Measurements from ENCODE around the gene NMNAT1.
"Not testable (repeated sequence)": the region's sequence is repeated elsewhere in the genome, so short reads cannot be mapped to it uniquely, and the experiment has no call there.

NMNAT1 gene

GRCh38 chr1:9990944-9991343 is 47.7 kb downstream of the NMNAT1 start:
- peaks cover 48 to 51% of the 10 kb centered on the region in 2 experiments for H3K4me1 ChIP-seq (ENCODE audit: control insufficient read depth in 1 of 2, insufficient read depth in 1 of 2, low read depth in 1 of 2, low read length in 1 of 2)
- TF ChIP-seq CTCF (IDR thresholded peaks at IDR 0.05): no peak
- H3K9me3 ChIP-seq: no peaks in the 10 kb centered on the region
- H3K36me3 ChIP-seq: no peaks in the 10 kb centered on the region
- peaks cover 18% of the 10 kb centered on the region for H3K27me3 ChIP-seq
- peak overlapping the region; percentile 28 to 49 for H3K4me3 ChIP-seq (ENCODE audit: low read depth in 1 of 2, low read length in 1 of 2)
- peak overlapping the region; percentile 94 for H3K27ac ChIP-seq

DNA sequence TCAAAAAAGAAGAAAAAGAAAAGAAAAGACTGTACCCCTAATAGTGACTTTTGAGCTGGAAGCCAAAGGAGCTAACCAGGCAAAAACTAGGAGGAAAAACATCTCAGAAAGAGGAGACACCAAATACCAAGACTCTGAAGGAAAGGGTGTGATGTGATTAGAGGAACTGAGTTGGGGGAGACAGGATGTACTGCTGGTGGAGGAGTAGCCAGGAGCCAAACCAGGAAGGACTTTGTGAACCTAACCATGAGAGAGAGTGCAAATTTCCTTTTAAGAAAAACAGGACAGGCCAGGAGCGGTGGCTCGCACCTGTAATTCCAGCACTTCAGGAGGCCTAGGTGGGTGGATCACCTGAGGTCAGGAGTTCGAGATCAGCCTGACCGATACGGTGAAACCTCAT is 49.6 kb downstream of the NMNAT1 start:
- Histone ChIP-seq H3K27ac (peak overlapping the region; percentile 94), H3K4me1 (ENCODE audit: control insufficient read depth in 1 of 2, insufficient read depth in 1 of 2, low read depth in 1 of 2, low read length in 1 of 2) (peaks cover 55 to 63% of the 10 kb centered on the region in 2 experiments), H3K36me3 (no peaks in the 10 kb centered on the region), H3K27me3 (peaks cover 25% of the 10 kb centered on the region), H3K4me3 (ENCODE audit: low read depth in 1 of 2, low read length in 1 of 2) (no peak overlapping the region), H3K9me3 (no peaks in the 10 kb centered on the region)
- TF ChIP-seq CTCF (IDR thresholded peaks at IDR 0.05): no peak

- peaks cover 63 to 70% of the 10 kb centered on the region in 2 experiments for H3K4me1 ChIP-seq (ENCODE audit: control insufficient read depth in 1 of 2, insufficient read depth in 1 of 2, low read depth in 1 of 2, low read length in 1 of 2)
- no peak for TF ChIP-seq CTCF (IDR thresholded peaks at IDR 0.05)
- no peaks in the 10 kb centered on the region for H3K36me3 ChIP-seq
- H3K27ac ChIP-seq: peak overlapping the region; percentile 94
- peaks cover 31% of the 10 kb centered on the region for H3K27me3 ChIP-seq
- H3K4me3 ChIP-seq (ENCODE audit: low read depth in 1 of 2, low read length in 1 of 2): no peak overlapping the region
- H3K9me3 ChIP-seq: no peaks in the 10 kb centered on the region
Measured at GRCh38 chr1:9993561-9994075, 50.3 kb downstream of the NMNAT1 start.

GRCh38 chr1:9996624-9997582 is 53.6 kb downstream of the NMNAT1 start, which contains the start of gene RBP7:
Gene RBP7 (plus strand): TSS chr1:9997228. CDS start chr1:9997259, 31 bp downstream.
- H3K4me1 ChIP-seq (ENCODE audit: control insufficient read depth in 1 of 2, insufficient read depth in 1 of 2, low read depth in 1 of 2, low read length in 1 of 2): peaks cover 38 to 47% of the 10 kb centered on the region in 2 experiments
- H3K27me3 ChIP-seq: peaks cover 60% of the 10 kb centered on the region
- no peaks in the 10 kb centered on the region for H3K36me3 ChIP-seq
- TF ChIP-seq CTCF (IDR thresholded peaks at IDR 0.05): peak; percentile 2
- H3K4me3 ChIP-seq (ENCODE audit: low read depth in 1 of 2, low read length in 1 of 2): peak within 1 kb of the TSS; percentile 76 to 77
- no peaks in the 10 kb centered on the region for H3K9me3 ChIP-seq
- H3K27ac ChIP-seq: peak within 1 kb of the TSS; percentile 83

DNA sequence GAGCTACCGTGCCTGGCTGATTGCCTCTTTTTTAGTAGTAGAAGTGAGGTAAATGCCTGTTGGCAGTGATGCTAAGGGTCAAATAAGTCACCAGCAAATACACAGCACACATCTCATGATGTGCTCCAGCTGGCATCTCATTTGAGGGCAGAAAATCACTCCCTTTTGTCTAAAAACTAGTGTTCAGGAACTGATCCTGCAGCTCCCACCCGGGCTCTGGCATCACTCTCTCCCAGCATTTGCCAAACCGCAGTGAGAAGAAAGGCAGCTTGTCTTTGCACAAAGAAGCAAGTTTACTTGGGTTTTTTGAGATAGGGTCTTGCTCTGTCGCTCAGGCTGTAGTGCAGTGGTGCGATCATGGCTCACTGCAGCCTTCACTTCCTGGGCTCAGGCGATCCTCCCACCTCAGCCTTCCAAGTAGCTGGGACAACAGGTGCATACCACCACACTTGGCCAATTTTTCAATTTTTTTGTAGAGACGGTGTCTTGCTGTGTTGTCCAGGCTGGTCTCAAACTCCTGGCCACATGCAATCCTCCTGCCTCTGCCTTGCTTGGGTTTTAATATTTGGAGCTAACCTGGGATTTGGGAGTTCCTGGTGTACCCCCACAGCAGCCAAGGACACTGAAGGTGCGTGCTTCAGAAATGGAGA is 57.9 kb downstream of the NMNAT1 start:
- H3K27ac ChIP-seq: no peak overlapping the region
- H3K9me3 ChIP-seq: no peaks in the 10 kb centered on the region

DNA sequence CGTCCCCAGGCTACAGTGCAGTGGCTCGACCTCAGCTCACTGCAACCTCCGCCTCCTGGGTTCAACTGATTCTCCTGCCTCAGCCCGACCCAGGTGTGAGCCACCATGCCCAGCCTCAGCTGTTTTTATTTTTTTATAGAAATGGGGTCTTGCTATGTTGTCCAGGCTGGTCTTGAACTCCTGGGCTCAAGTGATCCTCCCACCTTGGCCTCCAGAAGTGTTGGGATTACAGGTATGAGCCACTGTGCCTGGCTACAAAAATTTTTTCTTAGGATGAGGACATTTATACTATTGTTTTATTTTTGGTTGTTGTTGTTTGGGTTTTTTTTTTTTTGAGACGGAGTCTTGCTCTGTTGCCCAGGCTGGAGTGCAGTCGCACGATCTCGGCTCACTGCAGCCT is 62.0 kb downstream of the NMNAT1 start:
- Histone ChIP-seq H3K27me3 (peaks cover 38% of the 10 kb centered on the region), H3K36me3 (peaks cover 54% of the 10 kb centered on the region)
- H3K9me3 ChIP-seq; H3K4me1 ChIP-seq (ENCODE audit: control insufficient read depth in 1 of 2, insufficient read depth in 1 of 2, low read depth in 1 of 2, low read length in 1 of 2); H3K27ac ChIP-seq; H3K4me3 ChIP-seq (ENCODE audit: low read depth in 1 of 2, low read length in 1 of 2): not testable (repeated sequence)

More for the DNA sequence above, 57.9 kb downstream of the NMNAT1 start:
- H3K4me1 ChIP-seq (ENCODE audit: control insufficient read depth in 1 of 2, insufficient read depth in 1 of 2, low read depth in 1 of 2, low read length in 1 of 2): peaks cover 19 to 29% of the 10 kb centered on the region in 2 experiments
- H3K27me3 ChIP-seq: peaks cover 65% of the 10 kb centered on the region
- no peak for TF ChIP-seq CTCF (IDR thresholded peaks at IDR 0.05)
- peaks cover 23% of the 10 kb centered on the region for H3K36me3 ChIP-seq
- no peak overlapping the region for H3K4me3 ChIP-seq (ENCODE audit: low read depth in 1 of 2, low read length in 1 of 2)
